OCI-LY1 (cell line): ENCODE measurements around the gene LILRA5.

Source experiments
- H2AFZ ChIP-seq: fragments of 200-600 bp; sonication (generic), shearing (Covaris generic); 2 replicates; pipeline ENCODE4 v1.6.0; 2014; ENCODE audit warnings: antibody characterized with exemption, mild to moderate bottlenecking, low read length
- H3F3A ChIP-seq: fragments of 200-600 bp; sonication (generic), shearing (Covaris generic); 2 replicates; pipeline ENCODE4 v1.6.0; 2014; ENCODE audit warnings: mild to moderate bottlenecking, antibody characterized with exemption, low read length, moderate library complexity; ENCODE audit not compliant: insufficient read depth
- H3K27ac ChIP-seq: fragments of 200-600 bp; sonication (generic); 2 replicates; pipeline ENCODE4 v1.5.1; 2014; ENCODE audit warnings: low read length, mixed run types, mild to moderate bottlenecking, low read depth; ENCODE audit not compliant: poor library complexity, severe bottlenecking
- H3K27me3 ChIP-seq: fragments of 200-600 bp; sonication (generic); 2 replicates; pipeline ENCODE4 v1.6.0; 2014; ENCODE audit warnings: antibody characterized with exemption, mild to moderate bottlenecking, low read length, moderate library complexity; ENCODE audit not compliant: insufficient read depth
- H3K36me3 ChIP-seq: fragments of 200-600 bp; sonication (generic); 2 replicates; pipeline ENCODE4 v1.6.1; 2014; ENCODE audit warnings: mild to moderate bottlenecking, antibody characterized with exemption, low read length, moderate library complexity, mixed read lengths; ENCODE audit not compliant: insufficient read depth
- H3K4me1 ChIP-seq: fragments of 200-600 bp; sonication (generic); 2 replicates; pipeline ENCODE4 v1.5.1; 2014; ENCODE audit warnings: mild to moderate bottlenecking, low read length, moderate library complexity; ENCODE audit not compliant: insufficient read depth, severe bottlenecking
- H3K4me2 ChIP-seq: fragments of 200-600 bp; sonication (generic), shearing (Covaris generic); 2 replicates; pipeline ENCODE4 v1.6.1; 2014; ENCODE audit warnings: low read length
- H3K4me3 ChIP-seq: fragments of 200-600 bp; sonication (generic); 2 replicates; pipeline ENCODE4 v1.5.1; 2014; ENCODE audit warnings: low read length, low read depth, mild to moderate bottlenecking, mixed read lengths; ENCODE audit not compliant: poor library complexity, severe bottlenecking
- H3K79me2 ChIP-seq: fragments of 200-600 bp; shearing (Covaris generic); 2 replicates; pipeline ENCODE4 v1.6.1; 2016; ENCODE audit warnings: mixed run types, low read length, mixed read lengths; ENCODE audit not compliant: insufficient read depth
- H3K9ac ChIP-seq: fragments of 200-600 bp; sonication (generic), shearing (Covaris generic); 2 replicates; pipeline ENCODE4 v1.6.1; 2014; ENCODE audit warnings: mild to moderate bottlenecking, low read length, mixed read lengths
- H3K9me2 ChIP-seq: fragments of 200-600 bp; sonication (generic), shearing (Covaris generic); 2 replicates; pipeline ENCODE4 v1.6.1; 2014; ENCODE audit warnings: low read depth, mild to moderate bottlenecking, low read length, mixed read lengths
- H3K9me3 ChIP-seq: fragments of 200-600 bp; shearing (Covaris generic); 2 replicates; pipeline ENCODE4 v1.6.1; 2014; ENCODE audit warnings: low read length, mixed read lengths
- H4K20me1 ChIP-seq: fragments of 200-600 bp; sonication (generic), shearing (Covaris generic); 2 replicates; pipeline ENCODE4 v1.6.0; 2016; ENCODE audit warnings: mild to moderate bottlenecking, low read length; ENCODE audit not compliant: insufficient read depth
- CTCF ChIP-seq: fragments of 200-600 bp; sonication (generic), shearing (Covaris generic); IDR thresholded peaks from 2 replicates; pipeline ENCODE4 v1.5.1; 2017; ENCODE audit warnings: mild to moderate bottlenecking, antibody characterized with exemption, low read length, moderate library complexity, mixed read lengths
- EZH2 ChIP-seq: fragments of 200-600 bp; sonication (generic), shearing (Covaris generic); IDR thresholded peaks from 2 replicates; pipeline ENCODE4 v1.8.0; 2017; ENCODE audit warnings: borderline replicate concordance, mixed run types, mild to moderate bottlenecking, antibody characterized with exemption, low read length, moderate library complexity, mixed read lengths

LILRA5 gene

GRCh38 chr19:54351474-54351873, 38.5 kb upstream of the LILRA5 start:
- no peaks in the 10 kb centered on the region for H4K20me1 ChIP-seq
- no peak overlapping the region for H3K4me2 ChIP-seq
- H3K27ac ChIP-seq, result no peak overlapping the region

GRCh38 chr19:54345938-54346386, 33.0 kb upstream of the LILRA5 start:
- H3K9me3 ChIP-seq, result no peaks in the 10 kb centered on the region
- peaks cover 1% of the 10 kb centered on the region for H3K4me1 ChIP-seq
- TF ChIP-seq EZH2 (no peak), CTCF (no peak)
- no peak overlapping the region for H3K4me2 ChIP-seq
- H3K9me2 ChIP-seq, result no peaks in the 10 kb centered on the region
- no peaks in the 10 kb centered on the region for H3K36me3 ChIP-seq
- H3K9ac ChIP-seq, result no peak overlapping the region
- H3K27me3 ChIP-seq, result peaks cover 5% of the 10 kb centered on the region; the same call in 1 of the 2 replicates
- no peaks in the 10 kb centered on the region for H3F3A ChIP-seq
- no peaks in the 10 kb centered on the region for H3K79me2 ChIP-seq
- no peaks in the 10 kb centered on the region for H4K20me1 ChIP-seq
- no peak overlapping the region for H3K4me3 ChIP-seq
- no peak overlapping the region for H2AFZ ChIP-seq
- no peak overlapping the region for H3K27ac ChIP-seq

More at GRCh38 chr19:54351474-54351873, 38.5 kb upstream of the LILRA5 start:
- Histone ChIP-seq H3K4me3 (no peak overlapping the region), H2AFZ (no peak overlapping the region), H3K9ac (no peak overlapping the region), H3F3A (no peaks in the 10 kb centered on the region), H3K79me2 (no peaks in the 10 kb centered on the region), H3K27me3 (peaks cover 5% of the 10 kb centered on the region; the same call in 1 of the 2 replicates), H3K4me1 (peaks cover 18% of the 10 kb centered on the region), H3K9me2 (no peaks in the 10 kb centered on the region), H3K9me3 (no peaks in the 10 kb centered on the region), H3K36me3 (no peaks in the 10 kb centered on the region)
- TF ChIP-seq EZH2, result no peak
- TF ChIP-seq CTCF, result no peak

GRCh38 chr19:54343868-54344267, 30.9 kb upstream of the LILRA5 start:
- Histone ChIP-seq H3K79me2 (no peaks in the 10 kb centered on the region), H2AFZ (no peak overlapping the region), H3F3A (no peaks in the 10 kb centered on the region), H3K9me2 (no peaks in the 10 kb centered on the region), H3K36me3 (no peaks in the 10 kb centered on the region), H4K20me1 (no peaks in the 10 kb centered on the region), H3K27me3 (peaks cover 5% of the 10 kb centered on the region; the same call in 1 of the 2 replicates), H3K4me3 (no peak overlapping the region), H3K4me1 (no peaks in the 10 kb centered on the region), H3K9ac (no peak overlapping the region), H3K27ac (no peak overlapping the region), H3K4me2 (no peak overlapping the region), H3K9me3 (no peaks in the 10 kb centered on the region)
- TF ChIP-seq CTCF (no peak), EZH2 (no peak)
